Trophoblast cell (in vitro differentiated cells and primary cell): Measurements from ENCODE around the gene PTPRN2.

Experiments
- DNase-seq, 2 donors: peaks; one replicate each; pipeline ENCODE4 v3.0.0-alpha.2; 2016
- H2AFZ ChIP-seq: 2 replicates; pipeline ENCODE4 v1.6.1; 2013; ENCODE audit warnings: low read length, moderate library complexity, mild to moderate bottlenecking; ENCODE audit not compliant: insufficient read depth, poor library complexity
- H2AK5ac ChIP-seq: 2 replicates; pipeline ENCODE4 v1.6.1; 2013; ENCODE audit warnings: mild to moderate bottlenecking, low read length
- H2BK120ac ChIP-seq: 2 replicates; pipeline ENCODE4 v1.6.1; 2013; ENCODE audit warnings: low read length, mild to moderate bottlenecking, moderate library complexity; ENCODE audit not compliant: insufficient read depth, poor library complexity
- H2BK12ac ChIP-seq: 2 replicates; pipeline ENCODE4 v1.6.1; 2013; ENCODE audit warnings: mild to moderate bottlenecking, low read length, moderate library complexity
- H2BK5ac ChIP-seq: 2 replicates; pipeline ENCODE4 v1.6.1; 2013; ENCODE audit warnings: low read length, low read depth, moderate library complexity, mild to moderate bottlenecking; ENCODE audit not compliant: poor library complexity
- H3K14ac ChIP-seq: 2 replicates; pipeline ENCODE4 v1.6.1; 2013; ENCODE audit warnings: mild to moderate bottlenecking, low read length
- H3K18ac ChIP-seq: 2 replicates; pipeline ENCODE4 v1.6.1; 2013; ENCODE audit warnings: mild to moderate bottlenecking, low read length
- H3K23ac ChIP-seq: 2 replicates; pipeline ENCODE4 v1.6.1; 2013; ENCODE audit warnings: low read length
- H3K27ac ChIP-seq: 2 replicates; pipeline ENCODE4 v1.5.1; 2013; ENCODE audit warnings: low read depth, mild to moderate bottlenecking, inconsistent platforms, low read length, moderate library complexity
- H3K27me3 ChIP-seq: 2 replicates; pipeline ENCODE4 v1.6.1; 2013; ENCODE audit warnings: inconsistent platforms, mild to moderate bottlenecking, low read length, moderate library complexity; ENCODE audit not compliant: insufficient read depth
- H3K36me3 ChIP-seq, 2 experiments: 1 replicate in 1 of 2; 2 replicates in 1 of 2; pipeline ENCODE4 v1.6.1; 2013; ENCODE audit warnings: low read length in 2 of 2, mild to moderate bottlenecking in 2 of 2, moderate library complexity in 1 of 2; ENCODE audit not compliant: insufficient read depth in 2 of 2, control insufficient read depth in 1 of 2
- H3K4ac ChIP-seq: 2 replicates; pipeline ENCODE4 v1.6.1; 2013; ENCODE audit warnings: low read depth, mild to moderate bottlenecking, low read length, moderate library complexity
- H3K4me1 ChIP-seq, 2 experiments: 1 replicate in 1 of 2; 2 replicates in 1 of 2; pipeline ENCODE4 v1.6.1; 2013; ENCODE audit warnings: low read length in 2 of 2, mild to moderate bottlenecking in 2 of 2, moderate library complexity in 1 of 2; ENCODE audit not compliant: insufficient read depth in 2 of 2, control insufficient read depth in 1 of 2
- H3K4me2 ChIP-seq: 2 replicates; pipeline ENCODE4 v1.6.1; 2013; ENCODE audit warnings: inconsistent platforms, mild to moderate bottlenecking, low read length, moderate library complexity
- H3K4me3 ChIP-seq: 2 replicates; pipeline ENCODE4 v1.5.1; 2013; ENCODE audit warnings: mild to moderate bottlenecking, low read depth, low read length, inconsistent platforms
- H3K79me1 ChIP-seq: one replicate; pipeline ENCODE4 v1.6.1; 2013; ENCODE audit warnings: low read length
- H3K79me2 ChIP-seq: 2 replicates; pipeline ENCODE4 v1.6.1; 2013; ENCODE audit warnings: low read length, mild to moderate bottlenecking; ENCODE audit not compliant: control insufficient read depth, insufficient read depth, poor library complexity
- H3K9ac ChIP-seq: 2 replicates; pipeline ENCODE4 v1.6.1; 2013; ENCODE audit warnings: mild to moderate bottlenecking, low read length
- H3K9me3 ChIP-seq: 2 replicates; pipeline ENCODE4 v1.6.1; 2013; ENCODE audit warnings: low read depth, mild to moderate bottlenecking, control low read depth, inconsistent platforms, low read length; ENCODE audit not compliant: insufficient read depth
- H4K12ac ChIP-seq: 2 replicates; pipeline ENCODE4 v1.6.1; 2013; ENCODE audit warnings: low read depth, mild to moderate bottlenecking, low read length, moderate library complexity
- H4K8ac ChIP-seq: 2 replicates; pipeline ENCODE4 v1.6.1; 2013; ENCODE audit warnings: low read depth, mild to moderate bottlenecking, low read length, moderate library complexity
- H4K91ac ChIP-seq: one replicate; pipeline ENCODE4 v1.6.1; 2013; ENCODE audit warnings: low read depth, mild to moderate bottlenecking, low read length, moderate library complexity
- WGBS: extraction: QIAGEN DNeasy Blood & Tissue Kit; methylation state at CpG from one replicate; pipeline ENCODE4 v1.1.7; 2013; ENCODE audit warnings: missing lambda C conversion rate; ENCODE audit not compliant: insufficient read length, insufficient coverage; ENCODE audit errors: extremely low coverage; 5-methylcytosine and 5-hydroxymethylcytosine counted together

PTPRN2 gene

GRCh38 chr7:157522189-157522588, 1065.4 kb downstream of the PTPRN2 start:
- no CpG with 5 or more reads among the region's 18 CpGs for WGBS

GRCh38 chr7:157521752-157522151, 1065.9 kb downstream of the PTPRN2 start:
- no peaks in the 10 kb centered on the region for H3K79me1 ChIP-seq
- H3K23ac ChIP-seq: no peak overlapping the region
- WGBS: 100% methylated on average over 3 of the region's 18 CpGs
- H3K27me3 ChIP-seq: no peaks in the 10 kb centered on the region
- H3K9me3 ChIP-seq: no peaks in the 10 kb centered on the region
- no peak overlapping the region for H2BK120ac ChIP-seq
- no peak overlapping the region for H2AFZ ChIP-seq
- no peak overlapping the region for H2AK5ac ChIP-seq
- no peak overlapping the region for H3K4me3 ChIP-seq
- no peak overlapping the region for H4K12ac ChIP-seq
- H4K8ac ChIP-seq: no peak overlapping the region
- H3K9ac ChIP-seq: no peak overlapping the region
- no peak overlapping the region for H3K14ac ChIP-seq
- DNase-seq: no peak
- H2BK5ac ChIP-seq: no peak overlapping the region
- no peak overlapping the region for H2BK12ac ChIP-seq
- H3K18ac ChIP-seq: no peak overlapping the region
- H3K79me2 ChIP-seq: no peaks in the 10 kb centered on the region
- no peak overlapping the region for H3K4ac ChIP-seq
- no peaks in the 10 kb centered on the region for H3K4me1 ChIP-seq
- no peak overlapping the region for H3K27ac ChIP-seq
- no peaks in the 10 kb centered on the region for H3K36me3 ChIP-seq
- H4K91ac ChIP-seq: no peak overlapping the region
- no peak overlapping the region for H3K4me2 ChIP-seq

More at GRCh38 chr7:157522189-157522588, 1065.4 kb downstream of the PTPRN2 start:
- DNase-seq: no peak
- H3K4me3 ChIP-seq: peak overlapping the region; percentile 31
- H3K36me3 ChIP-seq: no peaks in the 10 kb centered on the region
- H3K4me2 ChIP-seq: no peak overlapping the region
- H2AFZ ChIP-seq: no peak overlapping the region
- no peak overlapping the region for H3K23ac ChIP-seq
- no peak overlapping the region for H4K91ac ChIP-seq
- H3K9ac ChIP-seq: no peak overlapping the region
- H2BK12ac ChIP-seq: no peak overlapping the region
- no peak overlapping the region for H3K27ac ChIP-seq
- H3K9me3 ChIP-seq: no peaks in the 10 kb centered on the region
- no peak overlapping the region for H4K12ac ChIP-seq
- no peak overlapping the region for H4K8ac ChIP-seq
- no peaks in the 10 kb centered on the region for H3K27me3 ChIP-seq
- H3K79me1 ChIP-seq: no peaks in the 10 kb centered on the region
- H3K18ac ChIP-seq: no peak overlapping the region
- no peak overlapping the region for H2BK120ac ChIP-seq
- H3K14ac ChIP-seq: no peak overlapping the region
- no peak overlapping the region for H2AK5ac ChIP-seq
- H3K4me1 ChIP-seq: no peaks in the 10 kb centered on the region
- H3K79me2 ChIP-seq: no peaks in the 10 kb centered on the region
- no peak overlapping the region for H3K4ac ChIP-seq
- no peak overlapping the region for H2BK5ac ChIP-seq

- no peak overlapping the region for H3K9ac ChIP-seq
- no peaks in the 10 kb centered on the region for H3K36me3 ChIP-seq
- no peak overlapping the region for H3K4me3 ChIP-seq
- H3K79me1 ChIP-seq: no peaks in the 10 kb centered on the region
- H3K14ac ChIP-seq: no peak overlapping the region
- H3K27me3 ChIP-seq: no peaks in the 10 kb centered on the region
- no peaks in the 10 kb centered on the region for H3K4me1 ChIP-seq
- H3K27ac ChIP-seq: no peak overlapping the region
- DNase-seq: no peak
- H4K8ac ChIP-seq: no peak overlapping the region
- H2BK5ac ChIP-seq: no peak overlapping the region
- no peak overlapping the region for H2BK12ac ChIP-seq
- H4K12ac ChIP-seq: no peak overlapping the region
- H3K79me2 ChIP-seq: no peaks in the 10 kb centered on the region
- H4K91ac ChIP-seq: no peak overlapping the region
- no peaks in the 10 kb centered on the region for H3K9me3 ChIP-seq
- no peak overlapping the region for H3K4me2 ChIP-seq
- H3K18ac ChIP-seq: no peak overlapping the region
- no peak overlapping the region for H3K23ac ChIP-seq
- no peak overlapping the region for H2AK5ac ChIP-seq
- H3K4ac ChIP-seq: no peak overlapping the region
- no peak overlapping the region for H2BK120ac ChIP-seq
- no CpG with 5 or more reads among the region's 28 CpGs for WGBS
- no peak overlapping the region for H2AFZ ChIP-seq
Observed at GRCh38 chr7:157521061-157521731, 1066.4 kb downstream of the PTPRN2 start.

GRCh38 chr7:157520249-157520648, 1067.4 kb downstream of the PTPRN2 start:
- no peak overlapping the region for H3K4me2 ChIP-seq
- no peaks in the 10 kb centered on the region for H3K79me2 ChIP-seq
- no peak overlapping the region for H3K18ac ChIP-seq
- no peak overlapping the region for H3K4me3 ChIP-seq
- no peak overlapping the region for H3K4ac ChIP-seq
- no peak overlapping the region for H3K9ac ChIP-seq
- no peak overlapping the region for H3K23ac ChIP-seq
- no peak overlapping the region for H4K8ac ChIP-seq
- H3K9me3 ChIP-seq: no peaks in the 10 kb centered on the region
- H4K12ac ChIP-seq: no peak overlapping the region
- no peak overlapping the region for H2BK12ac ChIP-seq
- no peak overlapping the region for H3K27ac ChIP-seq
- no peaks in the 10 kb centered on the region for H3K27me3 ChIP-seq
- no peaks in the 10 kb centered on the region for H3K36me3 ChIP-seq
- H3K4me1 ChIP-seq: no peaks in the 10 kb centered on the region
- WGBS: no CpG with 5 or more reads among the region's 8 CpGs
- H2BK5ac ChIP-seq: no peak overlapping the region
- H3K14ac ChIP-seq: no peak overlapping the region
- H2AFZ ChIP-seq: no peak overlapping the region
- H4K91ac ChIP-seq: no peak overlapping the region
- no peaks in the 10 kb centered on the region for H3K79me1 ChIP-seq
- H2BK120ac ChIP-seq: no peak overlapping the region
- H2AK5ac ChIP-seq: no peak overlapping the region
- no peak for DNase-seq
